NCI-H1048 (cell line): ENCODE data around the gene CRIP2.

Experiments used
- DNase-seq: peaks from one replicate; lab custom pipeline; 2025; lab: John Stamatoyannopoulos, UW

The CRIP2 gene

GRCh38 chr14:105476831-105477659, 2.4 kb downstream of the CRIP2 start:
- no peak for DNase-seq

- no peak for DNase-seq
Observed at GRCh38 chr14:105477660-105478397, 3.2 kb downstream of the CRIP2 start.

DNA sequence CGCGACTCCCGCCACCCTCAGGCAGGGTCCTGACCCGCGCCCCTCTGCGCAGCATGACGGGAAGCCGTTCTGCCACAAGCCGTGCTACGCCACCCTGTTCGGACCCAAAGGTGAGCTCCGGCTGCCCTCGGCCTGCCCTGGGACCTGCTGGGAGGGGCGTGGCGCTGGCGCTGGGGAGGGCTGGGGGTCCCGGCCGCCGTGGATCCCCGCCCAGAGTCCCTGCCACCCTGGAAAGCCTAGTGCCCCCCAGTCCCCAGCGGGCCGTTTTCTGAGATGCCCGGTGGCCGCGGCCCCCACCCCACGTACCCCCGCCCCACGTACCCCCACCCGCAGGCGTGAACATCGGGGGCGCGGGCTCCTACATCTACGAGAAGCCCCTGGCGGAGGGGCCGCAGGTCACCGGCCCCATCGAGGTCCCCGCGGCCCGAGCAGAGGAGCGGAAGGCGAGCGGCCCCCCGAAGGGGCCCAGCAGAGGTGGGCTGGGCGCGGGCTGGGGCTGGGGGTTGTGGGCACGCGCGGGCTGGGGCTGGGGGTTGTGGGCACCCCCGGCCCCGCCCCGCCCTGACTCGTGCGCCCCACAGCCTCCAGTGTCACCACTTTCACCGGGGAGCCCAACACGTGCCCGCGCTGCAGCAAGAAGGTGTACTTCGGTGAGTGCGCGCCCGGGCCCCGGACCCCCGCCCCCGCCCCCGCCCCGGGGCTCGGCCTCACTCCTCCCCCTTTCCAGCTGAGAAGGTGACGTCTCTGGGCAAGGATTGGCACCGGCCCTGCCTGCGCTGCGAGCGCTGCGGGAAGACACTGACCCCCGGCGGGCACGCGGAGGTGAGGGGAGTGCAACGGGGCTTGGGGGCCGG, 4.0 kb downstream of the CRIP2 start:
- no peak for DNase-seq

DNA sequence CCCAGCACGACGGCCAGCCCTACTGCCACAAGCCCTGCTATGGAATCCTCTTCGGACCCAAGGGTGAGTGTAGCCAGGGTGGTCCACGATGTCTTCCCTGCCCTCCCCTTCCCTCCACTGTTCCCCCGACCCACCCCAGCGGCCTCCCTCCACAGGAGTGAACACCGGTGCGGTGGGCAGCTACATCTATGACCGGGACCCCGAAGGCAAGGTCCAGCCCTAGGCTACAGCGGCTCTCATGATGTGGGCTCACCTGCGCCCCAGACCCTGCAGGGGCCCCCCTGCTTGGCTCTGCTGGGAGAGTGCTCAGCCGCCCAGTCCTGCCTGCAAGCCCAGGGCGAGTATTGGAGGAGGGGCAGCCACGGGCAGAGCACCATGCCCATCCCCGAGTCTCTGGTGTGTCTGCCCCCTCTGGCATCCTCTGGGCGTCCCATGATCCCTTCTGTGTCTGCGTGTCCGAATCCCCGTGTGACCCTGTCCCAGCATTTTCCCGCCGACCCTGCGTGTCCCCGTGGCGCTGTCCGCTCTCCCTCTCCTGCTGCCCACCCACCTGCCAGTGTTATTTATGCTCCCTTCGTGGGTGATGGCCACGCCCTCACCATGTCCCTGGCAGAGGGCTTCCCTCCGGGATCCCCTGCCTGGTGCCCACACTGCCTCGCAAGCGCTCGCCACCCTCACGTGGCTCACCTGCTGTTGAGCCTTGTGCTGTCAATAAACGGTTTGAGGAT, 5.0 kb downstream of the CRIP2 start:
- no peak for DNase-seq

- no peak for DNase-seq
Observed at GRCh38 chr14:105480199-105480746, 5.7 kb downstream of the CRIP2 start.

DNA sequence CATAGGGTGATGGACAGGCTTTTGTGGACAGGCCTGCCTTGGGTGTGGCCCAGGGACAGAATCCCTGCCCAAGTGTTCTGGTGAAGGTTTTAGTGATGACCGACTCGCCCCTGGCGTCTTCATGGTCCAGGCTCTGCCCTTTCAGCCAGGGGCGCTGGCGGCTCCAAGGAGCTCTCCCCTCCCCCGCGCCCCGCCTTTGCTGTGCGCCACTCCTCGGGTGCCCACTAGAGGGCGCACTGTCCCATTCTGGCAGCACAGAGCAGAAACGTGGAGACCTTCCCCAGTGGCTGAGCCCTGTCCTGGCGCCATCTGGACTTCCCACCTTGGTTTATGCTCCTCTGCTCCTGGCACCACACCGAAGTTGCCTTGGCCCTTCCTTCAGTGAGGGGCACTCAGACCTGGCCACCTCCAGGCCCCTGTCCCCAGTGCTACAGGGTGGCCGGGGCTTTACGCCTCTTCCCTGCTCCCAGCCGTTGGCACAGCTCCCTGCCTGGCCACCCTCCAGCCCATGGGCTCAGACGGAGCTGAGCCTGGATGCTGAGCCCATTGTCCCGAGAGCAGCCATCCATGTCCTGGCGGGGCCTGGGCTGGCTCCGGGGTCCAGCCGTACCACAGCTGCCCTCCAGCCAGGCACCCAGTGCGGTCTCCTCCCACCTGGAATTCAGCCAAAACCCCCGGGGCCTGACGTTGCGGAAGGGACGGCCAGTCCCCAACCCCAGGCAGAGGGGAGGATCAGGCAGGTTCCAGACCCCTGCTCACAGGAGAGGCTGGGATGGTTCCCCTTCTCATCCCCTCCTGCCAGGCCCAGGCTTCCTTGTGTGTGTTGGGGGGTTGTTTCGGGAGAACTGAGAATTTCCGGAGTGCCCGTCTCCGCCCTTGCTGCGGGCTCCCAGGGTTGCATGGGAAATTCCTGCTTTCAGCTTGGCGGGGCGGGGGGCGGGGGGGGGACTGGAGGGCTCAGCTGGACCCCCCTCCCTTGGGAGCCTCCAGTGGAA, 6.5 kb downstream of the CRIP2 start:
- peak; percentile 58 for DNase-seq

- peak; percentile 79 for DNase-seq
Observed at GRCh38 chr14:105481886-105482457, 7.4 kb downstream of the CRIP2 start.

DNA sequence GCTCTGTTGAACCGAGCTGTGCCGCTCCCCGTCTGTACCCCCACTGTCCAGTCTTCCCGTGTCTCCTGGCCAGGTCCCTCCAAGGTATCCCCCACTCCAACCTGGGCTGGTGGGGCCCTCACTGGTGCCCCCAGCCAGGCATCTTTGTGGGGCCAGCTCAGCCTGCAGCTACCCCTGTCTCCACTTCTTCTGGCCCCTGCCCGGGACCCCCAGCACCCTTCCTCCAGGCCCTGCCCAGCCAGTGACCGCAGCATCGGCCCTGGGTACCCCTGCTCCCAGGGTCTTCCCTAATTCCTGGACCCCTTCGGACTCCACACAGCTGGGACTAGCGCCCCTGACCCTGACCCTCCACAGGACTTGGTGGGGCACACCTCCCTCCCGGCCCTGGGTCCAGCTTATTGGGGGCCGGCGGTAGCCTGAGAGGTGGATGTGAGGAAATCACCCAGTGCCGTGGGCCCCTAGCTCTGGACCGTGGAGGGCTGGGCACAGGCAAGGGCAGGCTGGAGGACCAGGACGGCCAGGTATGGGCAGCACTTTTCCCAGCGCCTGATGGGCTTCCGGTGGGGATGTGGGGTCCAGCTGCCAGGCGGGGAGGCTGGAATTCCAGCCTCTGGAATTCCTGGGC, 8.0 kb downstream of the CRIP2 start:
- DNase-seq, result no peak

GRCh38 chr14:105483300-105484068, 8.9 kb downstream of the CRIP2 start:
- DNase-seq, result no peak

GRCh38 chr14:105484069-105484996, 9.7 kb downstream of the CRIP2 start:
- DNase-seq, result no peak

DNA sequence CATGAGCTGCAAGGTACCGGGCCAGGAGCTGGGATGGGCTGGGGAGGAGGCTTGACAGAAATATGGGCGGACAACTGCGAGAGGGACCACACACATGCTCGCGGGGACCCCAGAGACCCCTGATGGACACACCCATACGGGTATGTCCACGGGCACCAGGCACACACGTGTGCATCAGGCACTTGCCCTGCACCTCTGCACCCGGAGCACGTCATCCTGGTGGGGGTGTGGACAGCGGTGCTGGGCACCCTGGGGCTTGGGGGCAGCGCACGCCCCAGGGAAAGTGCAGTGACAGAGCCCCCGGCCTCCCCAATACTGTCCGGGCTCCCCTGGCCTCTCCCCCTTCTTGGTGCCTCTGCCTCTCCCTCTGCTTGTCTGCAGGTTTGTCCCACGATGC, 10.4 kb downstream of the CRIP2 start:
- DNase-seq, result no peak

GRCh38 chr14:105485739-105486162, 11.1 kb downstream of the CRIP2 start:
- DNase-seq, result no peak

GRCh38 chr14:105486163-105486973, 11.7 kb downstream of the CRIP2 start, which contains the start of gene CRIP1:
CRIP1 (plus strand) TSS chr14:105486886; CDS start chr14:105487260, 374 bp downstream.
- no peak for DNase-seq

DNA sequence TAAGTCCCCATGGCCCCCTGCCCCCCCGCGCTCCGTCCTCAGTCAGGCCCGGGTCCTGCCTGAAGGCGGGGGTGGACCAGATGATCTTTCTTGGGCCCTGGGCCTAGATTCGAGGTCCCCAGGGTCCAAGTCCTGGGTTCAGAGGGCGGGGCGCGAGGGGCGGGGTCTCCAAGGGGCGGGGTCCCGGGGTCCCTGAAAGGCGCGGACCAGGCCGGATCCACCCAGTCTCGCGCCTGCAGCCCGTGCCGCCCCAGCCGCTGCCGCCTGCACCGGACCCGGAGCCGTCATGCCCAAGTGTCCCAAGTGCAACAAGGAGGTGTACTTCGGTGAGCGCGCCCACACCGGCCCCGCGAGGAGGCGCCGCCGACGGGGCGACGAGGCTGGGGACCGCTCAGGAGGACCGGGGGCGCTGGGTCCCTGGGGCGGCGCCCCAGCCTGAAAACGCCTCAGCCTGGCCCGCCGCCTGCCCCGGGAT, 12.4 kb downstream of the CRIP2 start:
- no peak for DNase-seq

DNA sequence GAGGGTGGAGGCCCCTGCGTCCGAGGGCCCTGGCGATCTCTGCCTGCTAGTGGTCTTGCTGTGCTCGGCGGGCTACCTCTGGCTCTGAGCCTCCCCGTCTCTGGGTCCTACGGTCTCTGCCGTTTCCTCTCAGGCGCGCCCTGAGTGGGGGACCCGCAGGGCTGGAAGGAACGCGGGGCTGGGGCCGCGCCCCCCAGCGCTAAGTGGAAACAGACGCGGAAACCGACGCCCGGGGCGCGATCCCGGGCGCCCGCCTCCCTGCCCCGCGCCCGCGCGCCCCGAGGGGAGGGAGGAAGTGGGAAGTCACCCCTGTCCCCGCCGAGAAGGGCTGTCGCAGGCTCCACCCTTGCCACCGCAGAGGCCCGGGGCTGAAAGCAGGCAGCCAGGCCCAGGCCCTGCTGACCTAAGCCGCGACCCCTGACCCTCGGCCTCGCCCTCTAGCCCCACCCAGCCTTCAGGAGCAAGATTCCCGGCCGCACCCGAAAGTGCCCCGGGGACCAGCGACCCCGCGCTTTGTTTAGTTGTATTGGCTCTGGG, 12.9 kb downstream of the CRIP2 start:
- DNase-seq, result no peak
